HepG2 (cell line): ENCODE data around the gene RESP18. TPM values are rescaled to one million over a fixed set of nuclear protein-coding genes. Genes with fewer than 3 reads are reported as not detected.

Experiments used
- ATAC-seq: fragments of 200-7000 bp; cut with Tn5 transposase; 3 replicates; pipeline ENCODE4 v1.9.1; 2020; ENCODE audit warnings: mild to moderate bottlenecking, moderate library complexity
- BruUV-seq: library from RNA; stranded (reverse); fragments of 400-500 nt; replicated peaks from 2 replicates; lab custom pipeline; 2021; lab: Mats Ljungman, UMichigan
- CTCF ChIA-PET: fragments of 300-600 bp; formaldehyde crosslinking; extraction: SDS; loops from one replicate; lab custom pipeline; 2021; ENCODE audit warnings: low total read pairs, inconsistent platforms, low intra/inter-chr PET ratio; lab: Yijun Ruan, JAX
- POLR2A ChIA-PET: fragments of 350-600 bp; sonication (Branson Sonifier 250); formaldehyde crosslinking; loops from one replicate; lab custom pipeline; 2020; ENCODE audit warnings: antibody characterized with exemption, inconsistent platforms; lab: Yijun Ruan, JAX
- DNase-seq: peaks from one replicate; pipeline ENCODE4 v3.0.0-alpha.2; 2015; ENCODE audit warnings: low spot score
- FAIRE-seq: peaks from 3 replicates; lab custom pipeline; 2011; peaks lifted over from hg19 to GRCh38; lab: Jason Lieb, UNC
- H2AFZ ChIP-seq: one replicate; pipeline ENCODE4 v1.6.1; 2011; ENCODE audit warnings: low read length, inconsistent platforms
- H3K27ac ChIP-seq: fragments of 300-600 bp; 3 replicates; pipeline ENCODE4 v1.8.0; 2011; ENCODE audit warnings: mixed run types, mild to moderate bottlenecking, mixed read lengths, low read length, inconsistent platforms; ENCODE audit not compliant: insufficient read depth; ENCODE audit errors: extremely low read length
- H3K27me3 ChIP-seq, 2 experiments: fragments of 200-600 bp in 1 of 2; 2 replicates in 1 of 2; 3 replicates in 1 of 2; pipeline versions ENCODE4 v1.6.0 to v1.8.0; 2011; ENCODE audit warnings: low read length in 2 of 2, mild to moderate bottlenecking in 2 of 2, moderate library complexity in 2 of 2, inconsistent platforms in 1 of 2; ENCODE audit not compliant: insufficient read depth in 2 of 2, control insufficient read depth in 1 of 2
- H3K36me3 ChIP-seq, 2 experiments: fragments of 200-600 bp in 1 of 2; replicated peaks in 1 of 2; 2 replicates in 1 of 2; 3 replicates in 1 of 2; pipeline versions ENCODE4 v1.5.1 to v1.8.0; 2011; ENCODE audit warnings: low read length in 2 of 2, inconsistent platforms in 1 of 2; ENCODE audit not compliant: insufficient read depth in 2 of 2, control insufficient read depth in 1 of 2
- H3K4me1 ChIP-seq: 2 replicates; pipeline ENCODE4 v1.5.1; 2012; ENCODE audit warnings: low read length, inconsistent platforms; ENCODE audit not compliant: insufficient read depth
- H3K4me2 ChIP-seq: 2 replicates; pipeline ENCODE4 v1.6.0; 2011; ENCODE audit warnings: low read depth, low read length, inconsistent platforms
- H3K4me3 ChIP-seq, 3 experiments: fragments of 200-600 bp in 1 of 3; sonication (generic), shearing (Covaris generic) in 1 of 3; replicated peaks in 1 of 3; 2 replicates each; pipeline ENCODE4 v1.5.1; 2011 to 2016; ENCODE audit warnings: low read length in 3 of 3, inconsistent platforms in 2 of 3, low read depth in 2 of 3, mild to moderate bottlenecking in 2 of 3, control low read depth in 1 of 3, mixed read lengths in 1 of 3; ENCODE audit not compliant: insufficient read depth in 1 of 3
- H3K79me2 ChIP-seq: one replicate; pipeline ENCODE4 v1.6.1; 2011; ENCODE audit warnings: low read length, inconsistent platforms; ENCODE audit not compliant: insufficient read depth
- H3K9ac ChIP-seq: 2 replicates; pipeline ENCODE4 v1.6.0; 2011; ENCODE audit warnings: mild to moderate bottlenecking, low read depth, low read length, inconsistent platforms; ENCODE audit not compliant: insufficient read depth
- H3K9me3 ChIP-seq: 2 replicates; pipeline ENCODE4 v1.5.1; 2012; ENCODE audit warnings: mild to moderate bottlenecking, low read length
- H4K20me1 ChIP-seq: 2 replicates; pipeline ENCODE4 v1.6.0; 2011; ENCODE audit warnings: inconsistent platforms, mild to moderate bottlenecking, low read length, moderate library complexity; ENCODE audit not compliant: insufficient read depth
- KAT8 ChIP-seq: IDR thresholded peaks from 2 replicates; pipeline ENCODE4 v1.6.1; 2016; ENCODE audit warnings: missing genetic modification reagents, missing compliant biosample characterization
- SOX5 ChIP-seq: IDR thresholded peaks from 2 replicates; pipeline ENCODE4 v1.6.1; 2016; ENCODE audit warnings: borderline replicate concordance
- SP140L ChIP-seq: sonication (generic); formaldehyde crosslinking; IDR thresholded peaks from 2 replicates; pipeline ENCODE4 v1.4.0; 2020; ENCODE audit warnings: missing genetic modification reagents, borderline replicate concordance
- WGBS: methylation state at CpG from one replicate; pipeline ENCODE4 v1.1.6; 2017; ENCODE audit warnings: low lambda C conversion rate; 5-methylcytosine and 5-hydroxymethylcytosine counted together
- in situ Hi-C: cut with HindIII; loops from 2 replicates; pipeline ENCODE4 v1.10.0; 2017; ENCODE audit warnings: low pct_unique_long_range_greater_than_20kb; ENCODE audit not compliant: extremely low pct_ligation_motif_present
- intact Hi-C: fragments of 100-400 bp; cut with micrococcal nuclease; formaldehyde crosslinking; loops from one replicate; pipeline ENCODE4 v1.10.0; 2022; ENCODE audit not compliant: unreplicated experiment
- polyA plus RNA-seq, 8 experiments: library from polyadenylated mRNA; depleted of rRNA in 3 of 8; stranded (reverse) in 7 of 8; unstranded in 1 of 8; fragments of >200 nt; fragmentation: Illumina TruSeq in 4 of 8; extraction: Trizol in 4 of 8; gene quantifications; 2 replicates each; pipeline versions ENCODE4 v1.2.1 to v1.2.3, GENCODE V29; 2011 to 2016; ENCODE audit warnings: low read depth in 4 of 8, missing spikeins in 1 of 8, mixed read lengths in 1 of 8; ENCODE audit not compliant: insufficient read depth in 1 of 8
- total RNA-seq, 5 experiments: library from RNA; depleted of rRNA; stranded (reverse); fragments of >200 nt; fragmentation: Illumina TruSeq; extraction: Trizol; gene quantifications; 2 replicates each; pipeline ENCODE4 v1.2.3, GENCODE V29; 2016; ENCODE audit warnings: low read depth in 1 of 5
- TF ChIP-seq, protein P1 (sequence below): fragments of 450-650 bp; IDR thresholded peaks from 2 replicates; pipeline ENCODE4 v1.6.1; 2016
- TF ChIP-seq, protein P2 (sequence below): sonication (generic); formaldehyde crosslinking; IDR thresholded peaks from 2 replicates; pipeline ENCODE4 v1.9.0; 2021; ENCODE audit warnings: missing genetic modification reagents, borderline replicate concordance

Gene RESP18
- total and polyA plus RNA-seq, 2 of the 13 experiments (the other 11 are each of a cell fraction or from before 2014, with no cell fraction given), result not detected

DNA sequence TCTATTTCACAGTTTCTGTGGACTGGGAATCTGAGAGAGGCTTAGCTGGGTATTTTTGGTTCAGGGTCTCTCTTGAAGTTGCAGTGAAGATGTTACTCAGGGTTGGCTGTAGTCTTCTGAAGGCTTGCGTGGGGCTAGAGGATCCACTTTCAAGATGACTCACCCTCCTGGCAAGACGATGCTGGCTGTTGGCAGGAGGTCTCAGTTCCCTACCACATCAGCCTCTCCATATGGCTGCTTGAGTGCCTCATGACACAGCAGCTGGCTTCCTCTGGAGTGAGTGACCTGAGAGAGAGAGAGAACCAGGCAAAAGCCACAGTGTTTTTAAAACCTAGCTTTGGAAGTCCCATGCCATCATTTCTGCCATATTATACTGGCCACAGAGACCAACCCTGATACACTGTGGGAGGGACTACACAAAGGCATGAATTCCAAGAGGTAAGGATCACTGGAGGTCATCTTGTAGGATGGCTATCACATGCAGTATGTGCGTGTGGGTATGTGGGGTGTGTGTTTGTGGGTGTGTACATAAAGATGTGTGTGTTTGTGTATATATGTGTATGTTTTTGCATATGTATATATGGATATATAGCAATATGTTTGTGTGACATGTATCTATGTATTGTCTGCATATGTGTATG lies 30.1 kb upstream of the RESP18 start (continued):
- TF ChIP-seq KAT8 (CRISPR knock-in tag) (no peak), SP140L (CRISPR knock-in tag) (no peak), SOX5 (CRISPR knock-in tag) (no peak)
- TF ChIP-seq, all 625 proteins: peak for 0

DNA sequence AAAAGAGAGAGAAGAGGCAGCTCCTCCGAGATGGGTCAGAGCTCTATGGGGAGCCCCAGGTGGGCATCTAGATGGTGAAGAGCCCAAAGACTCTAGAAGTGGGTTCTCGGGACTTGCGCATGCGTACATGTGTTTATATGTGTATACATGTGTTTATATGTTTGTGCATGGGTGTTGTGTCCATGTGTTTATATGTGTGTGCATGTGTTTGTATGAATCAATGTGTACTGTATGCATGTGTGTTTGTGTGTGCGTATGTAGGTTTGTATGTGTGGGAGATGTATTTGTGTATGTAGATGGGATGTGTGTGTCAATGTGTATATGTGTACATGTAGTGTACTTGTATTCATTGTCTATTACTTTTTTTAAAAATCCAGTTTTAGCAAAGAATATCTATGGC lies 29.5 kb upstream of the RESP18 start:
- in situ Hi-C loops (no loop called here), intact Hi-C loops (no loop called here)
- Histone ChIP-seq H3K27me3 (peaks cover 6 to 26% of the 10 kb centered on the region in 2 experiments), H3K4me1 (no peaks in the 10 kb centered on the region), H3K9me3 (no peaks in the 10 kb centered on the region), H3K27ac (no peak overlapping the region), H2AFZ (no peak overlapping the region), H3K4me2 (no peak overlapping the region), H3K4me3 (no peak overlapping the region), H3K36me3 (no peaks in the 10 kb centered on the region), H3K9ac (no peak overlapping the region), H4K20me1 (no peaks in the 10 kb centered on the region), H3K79me2 (no peaks in the 10 kb centered on the region)
- DNase-seq, result no peak
- no TSS peak for BruUV-seq
- FAIRE-seq, result no peak
- TF ChIP-seq, protein P1, sequence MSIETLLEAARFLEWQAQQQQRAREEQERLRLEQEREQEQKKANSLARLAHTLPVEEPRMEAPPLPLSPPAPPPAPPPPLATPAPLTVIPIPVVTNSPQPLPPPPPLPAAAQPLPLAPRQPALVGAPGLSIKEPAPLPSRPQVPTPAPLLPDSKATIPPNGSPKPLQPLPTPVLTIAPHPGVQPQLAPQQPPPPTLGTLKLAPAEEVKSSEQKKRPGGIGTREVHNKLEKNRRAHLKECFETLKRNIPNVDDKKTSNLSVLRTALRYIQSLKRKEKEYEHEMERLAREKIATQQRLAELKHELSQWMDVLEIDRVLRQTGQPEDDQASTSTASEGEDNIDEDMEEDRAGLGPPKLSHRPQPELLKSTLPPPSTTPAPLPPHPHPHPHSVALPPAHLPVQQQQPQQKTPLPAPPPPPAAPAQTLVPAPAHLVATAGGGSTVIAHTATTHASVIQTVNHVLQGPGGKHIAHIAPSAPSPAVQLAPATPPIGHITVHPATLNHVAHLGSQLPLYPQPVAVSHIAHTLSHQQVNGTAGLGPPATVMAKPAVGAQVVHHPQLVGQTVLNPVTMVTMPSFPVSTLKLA, result peak; percentile 100
- TF ChIP-seq, protein P2, sequence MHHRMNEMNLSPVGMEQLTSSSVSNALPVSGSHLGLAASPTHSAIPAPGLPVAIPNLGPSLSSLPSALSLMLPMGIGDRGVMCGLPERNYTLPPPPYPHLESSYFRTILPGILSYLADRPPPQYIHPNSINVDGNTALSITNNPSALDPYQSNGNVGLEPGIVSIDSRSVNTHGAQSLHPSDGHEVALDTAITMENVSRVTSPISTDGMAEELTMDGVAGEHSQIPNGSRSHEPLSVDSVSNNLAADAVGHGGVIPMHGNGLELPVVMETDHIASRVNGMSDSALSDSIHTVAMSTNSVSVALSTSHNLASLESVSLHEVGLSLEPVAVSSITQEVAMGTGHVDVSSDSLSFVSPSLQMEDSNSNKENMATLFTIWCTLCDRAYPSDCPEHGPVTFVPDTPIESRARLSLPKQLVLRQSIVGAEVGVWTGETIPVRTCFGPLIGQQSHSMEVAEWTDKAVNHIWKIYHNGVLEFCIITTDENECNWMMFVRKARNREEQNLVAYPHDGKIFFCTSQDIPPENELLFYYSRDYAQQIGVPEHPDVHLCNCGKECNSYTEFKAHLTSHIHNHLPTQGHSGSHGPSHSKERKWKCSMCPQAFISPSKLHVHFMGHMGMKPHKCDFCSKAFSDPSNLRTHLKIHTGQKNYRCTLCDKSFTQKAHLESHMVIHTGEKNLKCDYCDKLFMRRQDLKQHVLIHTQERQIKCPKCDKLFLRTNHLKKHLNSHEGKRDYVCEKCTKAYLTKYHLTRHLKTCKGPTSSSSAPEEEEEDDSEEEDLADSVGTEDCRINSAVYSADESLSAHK (CRISPR knock-in tag), result no peak
- no peak for ATAC-seq
- CTCF ChIA-PET, result no interaction called here
- POLR2A ChIA-PET, result no interaction called here
- WGBS, result 84% methylated on average over 5 of the region's 5 CpGs
